Activated CD8-positive, alpha-beta memory T cell treated with anti-CD3 and anti-CD28 coated beads, Interleukin-2, amount 50 U/mL, for 4 hours (primary cell): ENCODE measurements around the gene RAI14.
"Not testable (repeated sequence)": the region's sequence is repeated elsewhere in the genome, so short reads cannot be mapped to it uniquely, and the experiment has no call there.

Experiments
- DNase-seq: peaks from one replicate; pipeline ENCODE4 v3.0.0-alpha.2; 2020

RAI14 gene

GRCh38 chr5:34775886-34776285 is 119.8 kb downstream of the RAI14 start:
- no peak for DNase-seq

GRCh38 chr5:34778091-34778850 is 122.1 kb downstream of the RAI14 start:
- DNase-seq: no peak

- DNase-seq: not testable (repeated sequence)
Observed at GRCh38 chr5:34783892-34784291, 127.8 kb downstream of the RAI14 start.

- no peak for DNase-seq
Observed at GRCh38 chr5:34787035-34787434, 130.9 kb downstream of the RAI14 start.

GRCh38 chr5:34789021-34789531 is 132.9 kb downstream of the RAI14 start:
- DNase-seq: no peak

- no peak for DNase-seq
Observed at GRCh38 chr5:34789639-34790038, 133.5 kb downstream of the RAI14 start.

- no peak for DNase-seq
Observed at GRCh38 chr5:34790069-34790468, 133.9 kb downstream of the RAI14 start.

- DNase-seq: no peak
Observed at GRCh38 chr5:34791761-34792244, 135.7 kb downstream of the RAI14 start.

- DNase-seq: no peak
Observed at GRCh38 chr5:34802834-34803563, 146.9 kb downstream of the RAI14 start.

DNA sequence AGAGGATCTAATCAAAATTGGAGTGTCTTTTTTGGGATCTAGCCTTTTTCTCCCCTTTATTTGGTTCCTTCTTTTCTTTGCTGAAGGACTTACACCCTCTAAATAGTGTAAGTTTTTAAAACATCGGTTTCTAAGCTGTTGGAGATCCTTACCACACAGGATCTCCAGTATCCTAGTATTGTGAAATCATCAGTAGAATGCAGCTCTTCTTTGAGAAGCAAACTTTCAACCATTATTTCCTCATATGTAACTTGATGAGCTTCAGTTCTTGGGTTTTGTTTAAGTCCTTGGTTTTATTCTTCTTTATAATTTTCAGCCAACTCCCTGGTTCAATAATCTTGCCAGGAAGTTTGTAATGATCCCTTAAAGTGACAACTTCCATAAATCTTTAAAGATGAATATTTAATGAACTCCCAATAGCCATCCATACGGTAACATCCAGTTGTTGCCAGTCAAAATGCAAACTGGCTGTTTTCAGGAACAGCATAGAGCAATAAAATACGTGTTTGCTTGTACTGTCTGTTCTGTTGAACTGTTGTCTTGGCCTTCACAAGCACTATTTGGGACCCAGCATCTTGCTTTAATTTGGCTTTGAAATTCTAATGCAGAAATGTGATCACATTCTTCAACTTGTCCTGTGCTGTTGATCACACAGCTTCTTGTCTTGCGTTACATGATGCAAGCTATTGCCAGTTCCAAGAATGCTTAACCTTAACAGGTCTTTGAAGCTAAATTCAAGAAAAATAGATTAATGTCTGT is 148.0 kb downstream of the RAI14 start:
- DNase-seq: no peak

GRCh38 chr5:34804913-34805312 is 148.8 kb downstream of the RAI14 start:
- no peak for DNase-seq

GRCh38 chr5:34806532-34806931 is 150.4 kb downstream of the RAI14 start:
- DNase-seq: no peak

DNA sequence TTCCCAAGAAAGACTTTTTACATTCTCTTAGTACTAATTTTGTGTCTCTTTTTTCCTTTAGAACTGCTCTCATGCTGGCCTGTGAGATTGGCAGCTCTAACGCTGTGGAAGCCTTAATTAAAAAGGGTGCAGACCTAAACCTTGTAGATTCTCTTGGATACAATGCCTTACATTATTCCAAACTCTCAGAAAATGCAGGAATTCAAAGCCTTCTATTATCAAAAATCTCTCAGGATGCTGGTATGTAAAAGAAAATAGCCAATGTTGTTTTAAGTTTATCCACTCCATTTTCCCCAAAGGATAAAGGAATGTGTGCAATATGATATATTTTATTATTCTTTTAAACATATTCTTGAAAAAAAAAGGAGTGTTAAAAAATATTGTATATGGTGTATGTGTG is 155.6 kb downstream of the RAI14 start:
- no peak for DNase-seq

DNA sequence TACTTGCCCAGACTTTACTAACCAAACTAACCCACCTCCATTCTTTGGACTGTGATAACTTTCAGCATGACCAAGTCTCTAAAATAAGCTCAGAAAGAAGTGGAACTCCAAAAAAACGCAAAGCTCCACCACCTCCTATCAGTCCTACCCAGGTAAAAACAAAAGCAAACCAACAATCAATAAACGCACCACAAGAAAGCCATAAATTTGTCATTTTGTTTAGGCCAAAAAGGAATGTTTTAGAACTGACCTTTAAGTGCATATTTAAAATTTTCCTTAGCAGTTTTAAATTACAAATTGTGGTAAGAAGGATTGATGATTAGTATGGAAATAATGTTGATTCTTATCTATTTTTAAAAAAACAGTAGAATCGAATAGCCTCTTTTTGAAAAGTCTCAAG is 157.4 kb downstream of the RAI14 start:
- no peak for DNase-seq

- DNase-seq: no peak
Observed at GRCh38 chr5:34817558-34818351, 161.6 kb downstream of the RAI14 start.

- DNase-seq: no peak
Observed at GRCh38 chr5:34818717-34819116, 162.6 kb downstream of the RAI14 start.

DNA sequence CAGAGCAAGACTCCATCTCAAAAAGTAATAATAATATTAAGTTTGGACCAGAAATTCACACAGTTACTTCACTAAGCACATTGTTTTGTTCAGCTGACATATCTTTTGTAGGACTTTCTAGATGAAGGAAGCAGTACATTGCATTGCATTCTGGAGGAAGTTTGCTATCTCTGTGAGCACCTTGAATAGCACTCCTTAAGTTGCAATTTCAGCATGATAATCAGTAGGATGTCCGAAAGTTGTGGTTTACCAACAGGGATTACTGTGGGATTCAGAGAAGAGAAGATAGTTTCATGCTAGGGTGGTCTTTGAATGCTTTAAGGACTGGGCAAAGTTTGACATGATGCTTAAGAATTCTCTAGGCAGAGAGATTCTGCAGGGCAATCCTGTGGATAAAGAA is 164.5 kb downstream of the RAI14 start:
- DNase-seq: no peak

DNA sequence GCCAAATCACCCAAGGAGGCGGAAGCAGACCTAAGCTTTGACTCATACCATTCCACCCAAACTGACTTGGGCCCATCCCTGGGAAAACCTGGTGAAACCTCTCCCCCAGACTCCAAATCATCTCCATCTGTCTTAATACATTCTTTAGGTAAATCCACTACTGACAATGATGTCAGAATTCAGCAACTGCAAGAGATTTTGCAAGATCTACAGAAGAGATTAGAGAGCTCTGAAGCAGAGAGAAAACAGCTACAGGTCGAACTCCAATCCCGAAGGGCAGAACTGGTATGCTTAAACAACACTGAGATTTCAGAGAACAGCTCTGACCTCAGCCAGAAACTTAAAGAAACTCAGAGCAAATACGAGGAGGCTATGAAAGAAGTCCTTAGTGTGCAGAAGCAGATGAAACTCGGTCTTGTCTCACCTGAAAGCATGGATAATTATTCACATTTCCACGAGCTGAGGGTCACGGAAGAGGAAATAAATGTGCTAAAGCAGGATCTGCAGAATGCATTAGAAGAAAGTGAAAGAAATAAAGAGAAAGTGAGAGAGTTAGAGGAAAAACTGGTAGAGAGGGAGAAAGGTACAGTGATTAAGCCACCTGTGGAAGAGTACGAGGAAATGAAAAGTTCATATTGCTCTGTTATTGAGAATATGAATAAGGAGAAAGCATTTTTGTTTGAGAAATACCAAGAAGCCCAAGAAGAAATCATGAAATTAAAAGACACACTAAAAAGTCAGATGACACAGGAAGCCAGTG is 167.0 kb downstream of the RAI14 start:
- no peak for DNase-seq

GRCh38 chr5:34826347-34826746 is 170.2 kb downstream of the RAI14 start:
- DNase-seq: no peak

DNA sequence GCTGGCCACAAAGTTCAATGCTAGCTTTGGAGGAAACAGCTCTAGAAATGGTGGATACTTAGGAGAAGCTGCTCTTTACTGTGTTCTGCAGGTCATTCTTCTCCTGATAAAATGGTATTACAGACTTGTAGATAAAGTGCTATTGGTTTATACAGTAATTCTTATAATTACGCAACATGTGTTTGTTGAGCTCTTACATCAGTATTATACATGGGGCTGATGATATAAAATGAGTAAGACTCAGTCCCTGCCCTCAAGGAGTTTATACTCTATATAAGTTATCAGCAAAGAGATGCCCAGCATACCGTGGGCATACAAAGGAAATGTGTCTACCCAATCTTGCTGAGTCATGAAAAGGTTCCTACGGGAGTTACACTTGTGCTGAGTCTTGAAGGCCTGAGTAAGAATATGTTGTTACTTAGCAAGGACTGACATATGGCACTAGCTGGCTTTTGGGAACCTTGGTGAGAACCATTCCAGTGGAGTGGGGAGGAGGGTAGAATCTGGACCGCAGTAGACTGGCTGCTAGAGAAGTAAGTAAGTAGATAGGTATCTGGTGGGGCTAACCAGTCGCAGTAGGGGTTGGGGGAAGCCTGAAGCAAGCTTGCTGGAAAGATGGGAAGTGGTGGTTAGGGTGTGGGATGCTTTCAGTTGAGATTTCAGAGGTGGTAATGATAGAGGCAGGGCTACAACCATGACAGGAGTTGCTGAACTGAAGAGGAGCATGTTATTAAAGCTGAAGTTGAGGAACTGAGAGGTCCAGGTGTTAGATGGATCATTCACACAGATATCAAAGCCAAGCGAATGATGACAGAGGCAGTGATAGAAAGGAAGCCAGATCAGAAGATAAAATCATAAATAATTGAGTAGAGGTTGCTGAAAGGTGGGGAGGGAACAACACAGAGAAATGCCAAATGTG is 171.7 kb downstream of the RAI14 start:
- no peak for DNase-seq

- DNase-seq: not testable (repeated sequence)
Observed at GRCh38 chr5:34830827-34831226, 174.7 kb downstream of the RAI14 start.
